OCI-LY3 (cell line): Measurements from ENCODE around the gene ZNF582.

Source experiments
- H2AFZ ChIP-seq: fragments of 200-600, 300-600 bp; shearing (Covaris generic); 2 replicates; pipeline ENCODE4 v1.6.0; 2014; ENCODE audit warnings: antibody characterized with exemption, low read depth, low read length
- H3K27ac ChIP-seq: fragments of 200-600, 300-600 bp; sonication (generic); 2 replicates; pipeline ENCODE4 v1.5.1; 2014; ENCODE audit warnings: mild to moderate bottlenecking, low read length, moderate library complexity, mixed read lengths
- H3K27me3 ChIP-seq: fragments of 200-600, 300-600 bp; sonication (generic); 2 replicates; pipeline ENCODE4 v1.6.1; 2014; ENCODE audit warnings: low read depth, low read length, mixed read lengths
- H3K36me3 ChIP-seq: fragments of 200-600, 300-600 bp; sonication (generic); replicated peaks from 2 replicates; pipeline ENCODE3; 2014; ENCODE audit warnings: low read depth, low read length, mixed read lengths
- H3K4me1 ChIP-seq: fragments of 300-600, 200-600 bp; sonication (generic); 2 replicates; pipeline ENCODE4 v1.6.1; 2014; ENCODE audit warnings: low read length, mixed read lengths
- H3K4me2 ChIP-seq: fragments of 200-600, 300-600 bp; sonication (generic); 2 replicates; pipeline ENCODE4 v1.6.1; 2014; ENCODE audit warnings: low read length, mixed read lengths
- H3K4me3 ChIP-seq: fragments of 300-600, 200-600 bp; sonication (generic); 2 replicates; pipeline ENCODE4 v1.5.1; 2014; ENCODE audit warnings: antibody characterized with exemption, mild to moderate bottlenecking, low read length, moderate library complexity
- H3K79me2 ChIP-seq: fragments of 300-600, 200-600 bp; shearing (Covaris generic); 2 replicates; pipeline ENCODE4 v1.6.1; 2014; ENCODE audit warnings: mild to moderate bottlenecking, low read length, mixed read lengths
- H3K9ac ChIP-seq: fragments of 300-600, 200-600 bp; shearing (Covaris generic); 2 replicates; pipeline ENCODE4 v1.6.0; 2014; ENCODE audit warnings: mild to moderate bottlenecking, low read length, moderate library complexity
- H3K9me3 ChIP-seq: fragments of 200-600, 300-600 bp; shearing (Covaris generic); 2 replicates; pipeline ENCODE4 v1.6.1; 2014; ENCODE audit warnings: low read length, mixed read lengths; ENCODE audit not compliant: insufficient read depth
- H4K20me1 ChIP-seq: fragments of 200-600, 300-600 bp; sonication (generic); 2 replicates; pipeline ENCODE4 v1.6.1; 2016; ENCODE audit warnings: low read length, mixed read lengths; ENCODE audit not compliant: insufficient read depth
- CTCF ChIP-seq: fragments of 200-600, 300-600 bp; sonication (generic); IDR thresholded peaks from 2 replicates; pipeline ENCODE4 v1.5.1; 2014; ENCODE audit warnings: antibody characterized with exemption, low read length, low read depth
- EZH2phosphoT487 ChIP-seq: fragments of 200-600 bp; shearing (Covaris generic); IDR thresholded peaks from 2 replicates; pipeline ENCODE4 v1.6.1; 2018; ENCODE audit warnings: antibody characterized with exemption, mixed run types, low read depth

ZNF582 gene

DNA sequence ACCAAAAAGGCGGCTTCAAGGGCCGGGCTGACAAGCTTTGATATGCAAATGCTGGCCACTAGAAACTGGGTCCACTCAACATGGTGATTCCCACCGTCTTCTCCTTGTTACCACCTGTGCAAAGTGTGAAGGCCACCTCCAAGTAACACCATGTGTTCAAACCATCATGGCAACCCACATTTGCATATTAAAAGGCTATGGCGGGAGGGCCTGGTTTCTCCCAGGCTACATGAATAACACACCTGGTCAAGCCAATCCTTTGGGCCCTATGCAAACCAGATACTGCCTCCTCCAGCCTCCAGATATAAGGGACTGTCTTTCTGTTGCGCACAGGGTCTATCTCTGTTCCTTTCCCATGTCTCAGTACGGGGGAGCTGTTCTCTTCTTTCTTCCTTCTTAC lies 42.1 kb downstream of the ZNF582 start:
- Histone ChIP-seq H3K9ac (no peak overlapping the region), H3K79me2 (no peaks in the 10 kb centered on the region), H3K9me3 (no peaks in the 10 kb centered on the region), H2AFZ (no peak overlapping the region), H3K4me2 (no peak overlapping the region), H3K4me3 (no peak overlapping the region), H3K27me3 (no peaks in the 10 kb centered on the region), H3K36me3 (no peaks in the 10 kb centered on the region), H4K20me1 (no peaks in the 10 kb centered on the region), H3K27ac (no peak overlapping the region), H3K4me1 (no peaks in the 10 kb centered on the region)
- TF ChIP-seq EZH2phosphoT487: no peak
- no peak for TF ChIP-seq CTCF

DNA sequence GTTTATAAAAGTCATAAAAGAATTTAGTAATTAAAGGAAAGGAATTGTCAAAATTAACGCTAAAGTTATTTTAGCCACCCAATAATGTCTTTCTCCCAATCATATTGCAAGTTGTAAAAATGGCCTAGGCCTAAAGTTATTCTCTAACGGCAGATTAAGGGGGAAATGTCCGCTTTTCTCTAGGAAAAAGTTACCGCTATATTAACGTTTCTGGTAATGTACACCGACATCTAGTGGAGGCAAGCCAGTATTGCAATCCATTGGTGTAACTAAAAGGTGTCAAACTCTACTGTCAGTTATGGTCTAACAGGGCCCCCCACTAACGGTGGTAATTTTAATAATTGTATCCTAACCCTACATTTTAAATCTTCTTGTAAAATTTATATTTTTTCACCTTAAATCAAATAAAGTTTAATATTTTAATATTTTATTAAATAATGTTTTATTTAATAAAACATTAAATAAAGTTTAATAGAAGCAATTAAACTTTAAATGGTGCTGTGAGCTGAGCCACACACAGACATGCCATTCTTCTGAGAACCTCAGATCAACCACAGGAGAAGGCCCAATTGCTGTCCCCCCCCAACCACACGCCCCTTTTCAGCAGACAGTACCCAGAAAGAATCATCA lies 42.8 kb downstream of the ZNF582 start:
- H3K9ac ChIP-seq: no peak overlapping the region

GRCh38 chr19:56348289-56348877 lies 45.0 kb downstream of the ZNF582 start:
- no peaks in the 10 kb centered on the region for H3K79me2 ChIP-seq
- no peak overlapping the region for H2AFZ ChIP-seq
- H3K36me3 ChIP-seq: no peaks in the 10 kb centered on the region
- no peak overlapping the region for H3K27ac ChIP-seq
- H4K20me1 ChIP-seq: no peaks in the 10 kb centered on the region
- H3K9ac ChIP-seq: no peak overlapping the region
- peaks cover 2% of the 10 kb centered on the region; the same call in 1 of the 2 replicates for H3K9me3 ChIP-seq
- TF ChIP-seq EZH2phosphoT487 (no peak), CTCF (peak; percentile 43)
- H3K4me3 ChIP-seq: no peak overlapping the region
- no peak overlapping the region for H3K4me2 ChIP-seq
- no peaks in the 10 kb centered on the region for H3K4me1 ChIP-seq
- H3K27me3 ChIP-seq: no peaks in the 10 kb centered on the region

More for the DNA sequence above, 42.8 kb downstream of the ZNF582 start:
- no peaks in the 10 kb centered on the region for H3K36me3 ChIP-seq
- H3K4me1 ChIP-seq: no peaks in the 10 kb centered on the region
- no peak overlapping the region for H3K27ac ChIP-seq
- no peaks in the 10 kb centered on the region for H3K79me2 ChIP-seq
- no peak overlapping the region for H2AFZ ChIP-seq
- no peak overlapping the region for H3K4me3 ChIP-seq
- TF ChIP-seq EZH2phosphoT487 (no peak), CTCF (peak; percentile 81)
- H3K27me3 ChIP-seq: no peaks in the 10 kb centered on the region
- no peaks in the 10 kb centered on the region for H4K20me1 ChIP-seq
- no peak overlapping the region for H3K4me2 ChIP-seq
- H3K9me3 ChIP-seq: no peaks in the 10 kb centered on the region

- no peak overlapping the region for H3K4me3 ChIP-seq
- TF ChIP-seq EZH2phosphoT487: no peak
- no peak overlapping the region for H3K9ac ChIP-seq
- H3K79me2 ChIP-seq: no peaks in the 10 kb centered on the region
- no peaks in the 10 kb centered on the region for H3K36me3 ChIP-seq
- H3K27ac ChIP-seq: no peak overlapping the region
- H4K20me1 ChIP-seq: no peaks in the 10 kb centered on the region
- no peak overlapping the region for H3K4me2 ChIP-seq
- no peaks in the 10 kb centered on the region for H3K4me1 ChIP-seq
- no peak overlapping the region for H2AFZ ChIP-seq
- H3K27me3 ChIP-seq: no peaks in the 10 kb centered on the region
- H3K9me3 ChIP-seq: peaks cover 9% of the 10 kb centered on the region; the same call in 1 of the 2 replicates
These were observed 46.1 kb downstream of the ZNF582 start for GRCh38 chr19:56347163-56347778.
